GM18520 (cell line): ENCODE data around the gene DNAH2.

Experiments used
- ATAC-seq: cut with Tn5 transposase; IDR thresholded peaks from one replicate; pipeline ENCODE4 v1.9.1; 2021; ENCODE audit not compliant: unreplicated experiment

Gene DNAH2

GRCh38 chr17:7703584-7704479 lies 13.7 kb upstream of the DNAH2 start:
- ATAC-seq, result no peak

GRCh38 chr17:7704601-7705268 lies 12.8 kb upstream of the DNAH2 start, which contains the start of gene EFNB3:
Gene EFNB3 (plus strand): TSS chr17:7705202. CDS start chr17:7705599, 397 bp downstream.
- no peak for ATAC-seq

GRCh38 chr17:7705269-7706255 lies 12.0 kb upstream of the DNAH2 start:
- no peak for ATAC-seq

- ATAC-seq, result no peak
Observed at GRCh38 chr17:7706631-7707354, 10.8 kb upstream of the DNAH2 start.

GRCh38 chr17:7707446-7707845 lies 10.1 kb upstream of the DNAH2 start:
- no peak for ATAC-seq

- ATAC-seq, result no peak
Observed at GRCh38 chr17:7707858-7708750, 9.4 kb upstream of the DNAH2 start.

- no peak for ATAC-seq
Observed at GRCh38 chr17:7709031-7709430, 8.5 kb upstream of the DNAH2 start.

- no peak for ATAC-seq
Observed at GRCh38 chr17:7710301-7710700, 7.2 kb upstream of the DNAH2 start.

GRCh38 chr17:7711051-7711755 lies 6.3 kb upstream of the DNAH2 start:
- no peak for ATAC-seq

GRCh38 chr17:7712111-7712771 lies 5.3 kb upstream of the DNAH2 start:
- no peak for ATAC-seq

GRCh38 chr17:7713782-7714181 lies 3.8 kb upstream of the DNAH2 start:
- ATAC-seq, result no peak

- no peak for ATAC-seq
Observed at GRCh38 chr17:7714721-7715594, 2.6 kb upstream of the DNAH2 start.

GRCh38 chr17:7715936-7716886 lies 1.3 kb upstream of the DNAH2 start:
- no peak for ATAC-seq

- no peak for ATAC-seq
Observed at GRCh38 chr17:7717756-7718350, 309 bp downstream of the DNAH2 start.

- ATAC-seq, result no peak
Observed at GRCh38 chr17:7719661-7720060, 2.1 kb downstream of the DNAH2 start.

GRCh38 chr17:7720125-7720524 lies 2.6 kb downstream of the DNAH2 start:
- ATAC-seq, result no peak
